OCI-LY1 (cell line): ENCODE data around the gene PDLIM5.

Experiments used
- H2AFZ ChIP-seq: fragments of 200-600 bp; sonication (generic), shearing (Covaris generic); 2 replicates; pipeline ENCODE4 v1.6.0; 2014; ENCODE audit warnings: antibody characterized with exemption, mild to moderate bottlenecking, low read length
- H3F3A ChIP-seq: fragments of 200-600 bp; sonication (generic), shearing (Covaris generic); 2 replicates; pipeline ENCODE4 v1.6.0; 2014; ENCODE audit warnings: mild to moderate bottlenecking, antibody characterized with exemption, low read length, moderate library complexity; ENCODE audit not compliant: insufficient read depth
- H3K27ac ChIP-seq: fragments of 200-600 bp; sonication (generic); 2 replicates; pipeline ENCODE4 v1.5.1; 2014; ENCODE audit warnings: low read length, mixed run types, mild to moderate bottlenecking, low read depth; ENCODE audit not compliant: poor library complexity, severe bottlenecking
- H3K27me3 ChIP-seq: fragments of 200-600 bp; sonication (generic); 2 replicates; pipeline ENCODE4 v1.6.0; 2014; ENCODE audit warnings: antibody characterized with exemption, mild to moderate bottlenecking, low read length, moderate library complexity; ENCODE audit not compliant: insufficient read depth
- H3K36me3 ChIP-seq: fragments of 200-600 bp; sonication (generic); 2 replicates; pipeline ENCODE4 v1.6.1; 2014; ENCODE audit warnings: mild to moderate bottlenecking, antibody characterized with exemption, low read length, moderate library complexity, mixed read lengths; ENCODE audit not compliant: insufficient read depth
- H3K4me1 ChIP-seq: fragments of 200-600 bp; sonication (generic); 2 replicates; pipeline ENCODE4 v1.5.1; 2014; ENCODE audit warnings: mild to moderate bottlenecking, low read length, moderate library complexity; ENCODE audit not compliant: insufficient read depth, severe bottlenecking
- H3K4me2 ChIP-seq: fragments of 200-600 bp; sonication (generic), shearing (Covaris generic); 2 replicates; pipeline ENCODE4 v1.6.1; 2014; ENCODE audit warnings: low read length
- H3K4me3 ChIP-seq: fragments of 200-600 bp; sonication (generic); 2 replicates; pipeline ENCODE4 v1.5.1; 2014; ENCODE audit warnings: low read length, low read depth, mild to moderate bottlenecking, mixed read lengths; ENCODE audit not compliant: poor library complexity, severe bottlenecking
- H3K79me2 ChIP-seq: fragments of 200-600 bp; shearing (Covaris generic); 2 replicates; pipeline ENCODE4 v1.6.1; 2016; ENCODE audit warnings: mixed run types, low read length, mixed read lengths; ENCODE audit not compliant: insufficient read depth
- H3K9ac ChIP-seq: fragments of 200-600 bp; sonication (generic), shearing (Covaris generic); 2 replicates; pipeline ENCODE4 v1.6.1; 2014; ENCODE audit warnings: mild to moderate bottlenecking, low read length, mixed read lengths
- H3K9me2 ChIP-seq: fragments of 200-600 bp; sonication (generic), shearing (Covaris generic); 2 replicates; pipeline ENCODE4 v1.6.1; 2014; ENCODE audit warnings: low read depth, mild to moderate bottlenecking, low read length, mixed read lengths
- H3K9me3 ChIP-seq: fragments of 200-600 bp; shearing (Covaris generic); 2 replicates; pipeline ENCODE4 v1.6.1; 2014; ENCODE audit warnings: low read length, mixed read lengths
- H4K20me1 ChIP-seq: fragments of 200-600 bp; sonication (generic), shearing (Covaris generic); 2 replicates; pipeline ENCODE4 v1.6.0; 2016; ENCODE audit warnings: mild to moderate bottlenecking, low read length; ENCODE audit not compliant: insufficient read depth
- EZH2 ChIP-seq: fragments of 200-600 bp; sonication (generic), shearing (Covaris generic); IDR thresholded peaks from 2 replicates; pipeline ENCODE4 v1.8.0; 2017; ENCODE audit warnings: borderline replicate concordance, mixed run types, mild to moderate bottlenecking, antibody characterized with exemption, low read length, moderate library complexity, mixed read lengths
- TF ChIP-seq, protein P1 (sequence below): fragments of 200-600 bp; sonication (generic), shearing (Covaris generic); IDR thresholded peaks from 2 replicates; pipeline ENCODE4 v1.5.1; 2017; ENCODE audit warnings: mild to moderate bottlenecking, antibody characterized with exemption, low read length, moderate library complexity, mixed read lengths

PDLIM5 gene

DNA sequence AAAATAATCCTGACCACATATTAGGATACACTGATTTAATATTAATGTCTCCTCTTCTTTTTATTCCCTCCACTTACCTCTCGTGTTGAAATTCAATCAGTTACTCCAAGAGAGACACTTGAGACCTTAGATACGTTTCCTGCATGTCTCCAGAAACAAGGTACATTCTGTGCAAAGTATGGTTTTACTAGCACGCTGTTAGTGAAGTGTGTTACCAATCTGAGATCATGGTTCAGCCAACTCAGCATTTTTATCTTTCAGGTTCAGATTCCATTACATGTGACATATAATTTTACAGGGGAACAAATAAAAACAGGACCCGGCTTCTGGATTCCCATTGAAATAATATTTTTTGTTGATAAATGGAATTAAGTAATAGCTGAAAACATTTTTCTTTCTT is 32.2 kb downstream of the PDLIM5 start:
- TF ChIP-seq, protein P1, sequence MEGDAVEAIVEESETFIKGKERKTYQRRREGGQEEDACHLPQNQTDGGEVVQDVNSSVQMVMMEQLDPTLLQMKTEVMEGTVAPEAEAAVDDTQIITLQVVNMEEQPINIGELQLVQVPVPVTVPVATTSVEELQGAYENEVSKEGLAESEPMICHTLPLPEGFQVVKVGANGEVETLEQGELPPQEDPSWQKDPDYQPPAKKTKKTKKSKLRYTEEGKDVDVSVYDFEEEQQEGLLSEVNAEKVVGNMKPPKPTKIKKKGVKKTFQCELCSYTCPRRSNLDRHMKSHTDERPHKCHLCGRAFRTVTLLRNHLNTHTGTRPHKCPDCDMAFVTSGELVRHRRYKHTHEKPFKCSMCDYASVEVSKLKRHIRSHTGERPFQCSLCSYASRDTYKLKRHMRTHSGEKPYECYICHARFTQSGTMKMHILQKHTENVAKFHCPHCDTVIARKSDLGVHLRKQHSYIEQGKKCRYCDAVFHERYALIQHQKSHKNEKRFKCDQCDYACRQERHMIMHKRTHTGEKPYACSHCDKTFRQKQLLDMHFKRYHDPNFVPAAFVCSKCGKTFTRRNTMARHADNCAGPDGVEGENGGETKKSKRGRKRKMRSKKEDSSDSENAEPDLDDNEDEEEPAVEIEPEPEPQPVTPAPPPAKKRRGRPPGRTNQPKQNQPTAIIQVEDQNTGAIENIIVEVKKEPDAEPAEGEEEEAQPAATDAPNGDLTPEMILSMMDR: no peak
- no peak for TF ChIP-seq EZH2

DNA sequence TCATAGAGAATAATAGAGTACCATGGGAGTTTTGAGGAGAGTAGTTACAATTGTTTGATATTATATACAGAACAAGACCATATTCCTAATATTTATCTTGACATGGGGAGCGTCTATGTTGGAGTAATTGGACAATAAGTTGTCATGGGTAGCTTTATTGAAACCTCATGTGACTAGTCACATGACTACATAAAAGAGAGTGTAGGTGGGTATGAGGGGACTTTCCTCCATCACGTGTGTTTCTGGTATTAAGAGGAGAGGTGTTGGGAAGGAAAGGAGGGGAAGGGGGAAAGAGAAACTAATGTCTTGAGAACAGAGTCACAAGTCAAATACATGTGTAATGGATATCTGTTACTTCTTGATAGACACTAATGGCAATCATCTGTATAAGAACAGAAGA is 33.1 kb downstream of the PDLIM5 start:
- Histone ChIP-seq H3K27me3 (no peaks in the 10 kb centered on the region), H3K79me2 (no peaks in the 10 kb centered on the region), H3K36me3 (no peaks in the 10 kb centered on the region), H3K9me2 (no peaks in the 10 kb centered on the region), H3K9me3 (no peaks in the 10 kb centered on the region), H3K27ac (no peak overlapping the region), H3K4me3 (no peak overlapping the region), H2AFZ (no peak overlapping the region), H4K20me1 (no peaks in the 10 kb centered on the region), H3F3A (no peaks in the 10 kb centered on the region), H3K9ac (no peak overlapping the region), H3K4me1 (no peaks in the 10 kb centered on the region), H3K4me2 (no peak overlapping the region)
- TF ChIP-seq, protein P1: no peak
- TF ChIP-seq EZH2: no peak

More for the DNA sequence above, 32.2 kb downstream of the PDLIM5 start:
- no peak overlapping the region for H3K9ac ChIP-seq
- H3K27me3 ChIP-seq: no peaks in the 10 kb centered on the region
- no peak overlapping the region for H3K4me3 ChIP-seq
- H4K20me1 ChIP-seq: no peaks in the 10 kb centered on the region
- no peaks in the 10 kb centered on the region for H3K36me3 ChIP-seq
- no peaks in the 10 kb centered on the region for H3K4me1 ChIP-seq
- no peak overlapping the region for H3K27ac ChIP-seq
- H3K9me3 ChIP-seq: no peaks in the 10 kb centered on the region
- H3K9me2 ChIP-seq: no peaks in the 10 kb centered on the region
- H3K79me2 ChIP-seq: no peaks in the 10 kb centered on the region
- no peak overlapping the region for H2AFZ ChIP-seq
- H3F3A ChIP-seq: no peaks in the 10 kb centered on the region
- no peak overlapping the region for H3K4me2 ChIP-seq

DNA sequence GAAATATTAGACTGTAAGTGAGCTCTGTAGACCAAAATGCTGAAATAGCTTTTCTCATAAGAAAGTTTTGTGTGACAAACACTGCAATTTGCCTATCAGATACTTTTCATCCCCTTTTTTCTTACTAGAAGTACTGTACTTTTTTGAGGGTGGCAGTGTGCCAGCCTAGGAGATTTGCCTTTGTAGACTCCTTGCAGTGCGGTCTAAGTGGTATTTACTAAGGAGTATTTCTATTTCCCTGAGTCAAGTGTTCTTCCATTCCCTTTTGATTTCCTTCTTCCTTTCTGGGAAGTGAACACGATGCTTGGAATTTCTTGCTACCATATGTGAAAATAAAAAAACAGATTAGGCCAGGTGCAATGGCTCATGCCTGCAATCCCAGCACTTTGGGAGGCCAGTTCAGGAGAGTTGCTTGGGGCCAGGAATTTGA is 34.6 kb downstream of the PDLIM5 start:
- Histone ChIP-seq H3K4me3 (no peak overlapping the region), H3K79me2 (no peaks in the 10 kb centered on the region), H3K9me3 (no peaks in the 10 kb centered on the region), H2AFZ (no peak overlapping the region), H3K27ac (no peak overlapping the region), H4K20me1 (no peaks in the 10 kb centered on the region), H3F3A (no peaks in the 10 kb centered on the region), H3K27me3 (no peaks in the 10 kb centered on the region), H3K4me2 (no peak overlapping the region), H3K4me1 (no peaks in the 10 kb centered on the region), H3K36me3 (no peaks in the 10 kb centered on the region), H3K9me2 (no peaks in the 10 kb centered on the region), H3K9ac (no peak overlapping the region)
- no peak for TF ChIP-seq EZH2
- TF ChIP-seq, protein P1: no peak
